HG03045 (cell line): ENCODE measurements around the gene RUNX2.

Source experiments
- ATAC-seq: cut with Tn5 transposase; IDR thresholded peaks from one replicate; pipeline ENCODE4 v1.9.1; 2021; ENCODE audit warnings: mild to moderate bottlenecking, moderate library complexity; ENCODE audit not compliant: unreplicated experiment

Gene RUNX2

GRCh38 chr6:45687570-45687969, 359.4 kb downstream of the RUNX2 start:
- ATAC-seq = peak; percentile 78

GRCh38 chr6:45688180-45688579, 360.1 kb downstream of the RUNX2 start:
- ATAC-seq = no peak

GRCh38 chr6:45689926-45690615, 361.9 kb downstream of the RUNX2 start:
- ATAC-seq = no peak

GRCh38 chr6:45690846-45691245, 362.7 kb downstream of the RUNX2 start:
- no peak for ATAC-seq

GRCh38 chr6:45691426-45691825, 363.3 kb downstream of the RUNX2 start:
- no peak for ATAC-seq

GRCh38 chr6:45692021-45692420, 363.9 kb downstream of the RUNX2 start:
- ATAC-seq = no peak

GRCh38 chr6:45696738-45697137, 368.6 kb downstream of the RUNX2 start:
- no peak for ATAC-seq

GRCh38 chr6:45697605-45698004, 369.5 kb downstream of the RUNX2 start:
- ATAC-seq = peak; percentile 65

GRCh38 chr6:45698046-45698445, 369.9 kb downstream of the RUNX2 start:
- ATAC-seq = no peak

- ATAC-seq = no peak
These were observed 371.5 kb downstream of the RUNX2 start for GRCh38 chr6:45699663-45700062.

- no peak for ATAC-seq
These were observed 375.0 kb downstream of the RUNX2 start for GRCh38 chr6:45702849-45703739.

GRCh38 chr6:45704056-45704800, 376.1 kb downstream of the RUNX2 start:
- ATAC-seq = no peak

- ATAC-seq = no peak
These were observed 377.2 kb downstream of the RUNX2 start for GRCh38 chr6:45705137-45705855.

GRCh38 chr6:45706319-45706718, 378.2 kb downstream of the RUNX2 start:
- ATAC-seq = peak; percentile 32

GRCh38 chr6:45707176-45707575, 379.0 kb downstream of the RUNX2 start:
- no peak for ATAC-seq

- ATAC-seq = peak; percentile 62
These were observed 381.7 kb downstream of the RUNX2 start for GRCh38 chr6:45709781-45710220.

- peak; percentile 67 for ATAC-seq
These were observed 382.2 kb downstream of the RUNX2 start for GRCh38 chr6:45710304-45710821.

GRCh38 chr6:45712076-45712475, 383.9 kb downstream of the RUNX2 start:
- no peak for ATAC-seq

GRCh38 chr6:45712786-45713185, 384.7 kb downstream of the RUNX2 start:
- ATAC-seq = no peak
